Small intestine (tissue), 7 donors: ENCODE results near the gene THEMIS. TPM values are rescaled to one million over a fixed set of nuclear protein-coding genes. Genes with fewer than 3 reads are reported as not detected.

ENCODE experiments used
- DNase-seq, 2 donors: peaks; one replicate each; pipeline versions ENCODE4 v3.0.0 to v3.0.0-alpha.2; 2013
- FAIRE-seq: peaks from 2 replicates; lab custom pipeline; 2012; peaks lifted over from hg19 to GRCh38; lab: Jason Lieb, UNC
- H3K27ac ChIP-seq, 3 donors: one replicate each; pipeline ENCODE4 v1.5.1; 2013; ENCODE audit warnings: low read length in 2 of 3, mild to moderate bottlenecking in 2 of 3, control low read depth in 1 of 3, inconsistent platforms in 1 of 3, low read depth in 1 of 3, moderate library complexity in 1 of 3
- H3K27me3 ChIP-seq, 3 donors: one replicate each; pipeline ENCODE4 v1.6.1; 2013; ENCODE audit warnings: low read length in 3 of 3, inconsistent platforms in 1 of 3; ENCODE audit not compliant: control insufficient read depth in 3 of 3, insufficient read depth in 3 of 3
- H3K36me3 ChIP-seq, 3 donors: one replicate each; pipeline ENCODE4 v1.6.1; 2013; ENCODE audit warnings: low read length in 3 of 3, inconsistent platforms in 1 of 3, low read depth in 1 of 3, mild to moderate bottlenecking in 1 of 3, moderate library complexity in 1 of 3; ENCODE audit not compliant: control insufficient read depth in 3 of 3, insufficient read depth in 2 of 3
- H3K4me1 ChIP-seq, 3 donors: one replicate each; pipeline ENCODE4 v1.6.1; 2013; ENCODE audit warnings: low read length in 2 of 3, inconsistent platforms in 1 of 3, low read depth in 1 of 3, mild to moderate bottlenecking in 1 of 3, moderate library complexity in 1 of 3; ENCODE audit not compliant: control insufficient read depth in 3 of 3, insufficient read depth in 2 of 3
- H3K4me3 ChIP-seq, 3 donors: one replicate each; pipeline ENCODE4 v1.5.1; 2013; ENCODE audit warnings: low read length in 3 of 3, control low read depth in 1 of 3, inconsistent platforms in 1 of 3, low read depth in 1 of 3, mild to moderate bottlenecking in 1 of 3, moderate library complexity in 1 of 3
- H3K9me3 ChIP-seq, 2 donors: one replicate each; pipeline ENCODE4 v1.6.1; 2013; ENCODE audit warnings: low read depth in 1 of 2, low read length in 1 of 2; ENCODE audit not compliant: control insufficient read depth in 2 of 2, insufficient read depth in 1 of 2
- whole genome bisulfite sequencing, 3 donors: extraction: QIAGEN DNeasy Blood & Tissue Kit; methylation state at CpG; one replicate each; pipeline ENCODE4 v1.1.7; 2013; 5-methylcytosine and 5-hydroxymethylcytosine counted together
- polyA plus RNA-seq, 4 donors: library from polyadenylated mRNA; stranded (reverse) in 3 of 4; unstranded in 1 of 4; fragments of 200-250 nt in 3 of 4; fragments of 120-200 nt in 1 of 4; gene quantifications; one replicate each; pipeline versions ENCODE4 v1.2.1 to v1.2.3, GENCODE V29; 2013
- donor health status: healthy with polysubstance abuse.
- donor health status: control.
- donor health status: control.
- donor health status: Bipolar disorder and iron deficiency.
- donor health status: healthy.

Gene THEMIS
- polyA plus RNA-seq, 4 donors, result 0.25 to 1.4 (median 0.64) TPM

DNA sequence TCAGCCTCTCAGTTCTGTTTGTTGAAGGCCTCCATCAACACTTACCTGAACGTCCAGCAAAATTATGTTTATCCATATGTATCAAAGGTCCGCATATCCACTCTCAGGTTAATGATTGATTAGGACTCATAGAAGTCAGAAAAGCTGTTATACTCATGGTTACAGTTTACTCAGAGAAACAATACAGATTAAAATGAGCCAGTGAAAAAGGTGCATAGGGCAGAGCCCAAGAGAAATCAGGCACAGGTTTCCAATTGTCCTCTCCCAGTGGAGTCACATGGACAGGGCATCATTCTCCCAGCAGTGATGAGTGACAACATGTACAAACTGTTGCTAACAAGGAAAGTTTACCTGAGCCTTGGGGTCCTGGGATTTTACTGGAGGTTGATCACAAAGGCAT lies 36.2 kb downstream of the THEMIS start:
- FAIRE-seq, result no peak
- no peaks in the 10 kb centered on the region for H3K36me3 ChIP-seq
- 20 to 57% (median 27%) methylated on average over 2 of the region's 2 CpGs for WGBS, 3 donors
- no peak overlapping the region for H3K4me3 ChIP-seq
- peak; percentile 36 to 40 for DNase-seq
- H3K9me3 ChIP-seq, result no peaks in the 10 kb centered on the region
- no peak overlapping the region for H3K27ac ChIP-seq
- H3K27me3 ChIP-seq, result no peaks in the 10 kb centered on the region
- peaks cover 0 to 5% (median 0%) of the 10 kb centered on the region in 3 donors for H3K4me1 ChIP-seq

DNA sequence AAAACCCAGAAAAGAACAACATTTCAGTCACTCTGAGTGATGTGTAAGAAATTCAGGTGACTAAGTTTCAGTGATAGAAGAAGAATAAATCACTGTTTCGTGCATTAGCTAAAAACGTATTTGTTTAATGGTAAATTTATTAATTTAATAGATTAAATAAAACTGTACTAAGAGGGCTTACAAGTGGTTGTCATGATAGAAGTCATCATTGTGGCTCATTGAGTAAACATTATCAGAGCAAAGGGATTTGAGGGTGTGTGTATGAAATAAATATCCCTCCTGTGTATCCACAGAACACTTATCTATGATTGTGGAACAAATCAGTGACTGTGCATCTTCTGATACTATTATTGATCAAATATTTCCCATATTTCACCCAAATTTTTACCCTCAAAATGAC lies 40.1 kb downstream of the THEMIS start:
- Histone ChIP-seq H3K36me3 (no peaks in the 10 kb centered on the region), H3K4me3 (no peak overlapping the region), H3K27ac (no peak overlapping the region), H3K4me1 (peaks cover 0 to 5% (median 0%) of the 10 kb centered on the region in 3 donors), H3K27me3 (no peaks in the 10 kb centered on the region), H3K9me3 (no peaks in the 10 kb centered on the region)
- FAIRE-seq (no peak), DNase-seq (no peak)
- 86 to 99% (median 90%) methylated on average over 2 of the region's 2 CpGs for WGBS, 3 donors

DNA sequence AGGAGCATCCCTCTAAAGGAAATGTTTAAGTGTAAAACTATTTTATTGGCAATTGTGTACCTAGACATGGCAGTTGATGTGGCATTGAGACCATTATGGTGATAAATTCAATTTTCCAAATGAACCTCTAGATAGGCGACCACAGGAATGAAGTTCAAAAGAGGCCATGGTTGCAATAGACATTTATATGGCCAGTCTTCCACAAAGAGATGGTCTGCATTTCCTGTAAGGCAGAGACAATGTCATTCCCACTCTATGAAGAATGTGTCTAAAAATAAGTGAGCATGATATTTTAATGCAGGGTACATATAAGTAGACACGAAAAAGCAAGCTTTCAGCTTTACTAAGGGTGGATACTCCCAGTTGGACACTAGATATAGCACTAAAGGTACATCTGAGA lies 40.9 kb downstream of the THEMIS start:
- peaks cover 0 to 2% (median 0%) of the 10 kb centered on the region in 3 donors for H3K4me1 ChIP-seq
- H3K27me3 ChIP-seq, result no peaks in the 10 kb centered on the region
- no peak for FAIRE-seq
- no peak overlapping the region for H3K27ac ChIP-seq
- WGBS, 3 donors, result 87 to 96% (median 90%) methylated on average over 2 of the region's 2 CpGs
- no peaks in the 10 kb centered on the region for H3K36me3 ChIP-seq
- no peak overlapping the region for H3K4me3 ChIP-seq
- no peaks in the 10 kb centered on the region for H3K9me3 ChIP-seq
- DNase-seq, result no peak

DNA sequence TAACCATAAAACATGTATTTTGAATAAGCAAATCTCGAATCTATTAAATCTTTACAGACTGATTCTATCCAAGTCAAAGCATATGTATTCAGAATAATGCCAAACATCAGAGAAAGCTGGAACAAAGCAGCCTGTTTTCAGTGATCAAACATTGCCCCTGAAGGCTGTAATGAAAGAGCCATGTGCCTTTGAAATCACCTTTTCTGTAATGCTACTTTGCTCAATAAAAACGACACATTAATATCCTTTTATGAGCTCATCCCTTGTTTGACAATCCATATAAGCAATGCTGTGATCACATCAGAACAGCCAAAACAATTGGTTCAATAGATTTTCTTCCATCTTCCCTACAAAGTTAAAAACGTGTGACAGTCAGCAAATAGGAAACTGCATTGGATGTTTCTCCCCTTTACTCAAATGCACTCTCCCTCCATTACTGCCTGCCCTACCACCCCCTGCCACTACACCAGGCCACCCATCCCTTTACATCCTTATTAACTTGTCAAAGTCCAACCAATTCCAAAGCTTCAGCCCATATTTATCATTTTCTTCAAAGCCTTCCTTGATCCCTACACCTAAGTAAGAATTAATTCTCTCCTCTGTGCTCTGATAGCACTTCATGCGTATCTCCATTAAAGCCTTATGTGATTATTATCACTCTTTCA lies 42.0 kb downstream of the THEMIS start:
- Histone ChIP-seq H3K9me3 (no peaks in the 10 kb centered on the region), H3K36me3 (no peaks in the 10 kb centered on the region), H3K27me3 (no peaks in the 10 kb centered on the region), H3K4me3 (no peak overlapping the region), H3K27ac (no peak overlapping the region), H3K4me1 (no peaks in the 10 kb centered on the region)
- FAIRE-seq, result no peak
- 68 to 75% (median 74%) methylated on average over 4 of the region's 4 CpGs for WGBS, 3 donors
- DNase-seq, result no peak

DNA sequence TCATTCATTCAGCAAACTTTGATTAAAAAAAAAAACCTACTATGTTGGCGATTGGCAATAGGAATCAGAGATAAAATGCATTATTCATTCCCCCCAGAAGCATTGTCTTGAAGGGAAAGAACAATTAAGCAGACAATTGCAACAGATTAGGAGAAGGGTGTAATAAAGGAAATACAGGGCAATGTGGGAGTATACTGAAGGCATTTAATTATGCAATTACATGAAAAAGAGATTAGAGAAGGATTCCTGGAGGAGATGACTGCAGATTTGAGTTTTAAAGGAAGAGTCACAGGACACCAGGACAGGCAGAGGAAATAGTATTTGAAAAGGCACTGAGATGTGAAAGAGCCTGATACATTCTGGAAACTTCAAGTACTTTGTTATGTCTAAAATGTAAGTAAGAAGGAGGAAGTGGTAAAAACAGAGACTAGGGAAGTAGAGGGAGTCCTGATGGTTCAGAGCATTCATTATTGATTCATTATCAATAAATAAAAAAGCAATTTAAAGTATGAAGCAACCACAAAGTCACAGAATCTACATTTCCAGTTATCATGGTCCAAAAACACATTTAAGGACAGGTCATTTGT lies 43.7 kb downstream of the THEMIS start:
- H3K9me3 ChIP-seq, result no peaks in the 10 kb centered on the region
- no peak for FAIRE-seq

DNA sequence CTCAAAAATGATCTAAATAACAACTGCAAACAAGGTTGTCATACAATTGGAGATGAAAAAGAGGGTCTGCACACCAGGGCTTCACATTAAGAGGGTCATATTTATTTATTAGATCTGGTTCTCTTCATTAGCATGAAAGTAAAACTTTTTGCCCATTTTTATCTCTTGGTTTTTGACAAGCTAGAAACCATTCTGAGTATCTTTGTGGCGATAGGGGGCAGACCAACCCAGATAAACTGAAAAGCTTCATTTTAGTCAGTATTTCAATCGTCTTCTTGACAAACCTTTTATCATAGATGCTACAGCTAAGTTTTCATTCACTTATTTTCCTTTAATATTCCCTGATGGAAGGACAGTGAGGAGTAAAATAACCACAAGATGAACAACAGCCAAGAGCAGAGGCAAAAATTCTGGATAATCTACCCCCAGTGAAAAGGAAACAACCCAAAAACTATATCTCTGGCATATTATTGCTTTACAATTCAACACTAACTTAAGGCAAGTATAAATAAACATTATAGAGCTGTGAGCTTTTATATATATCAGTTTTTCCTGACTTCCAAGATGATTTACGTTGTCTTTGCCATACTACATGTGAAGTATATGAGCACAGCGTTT lies 45.2 kb downstream of the THEMIS start:
- FAIRE-seq (no peak), DNase-seq (peak; percentile 16 to 20)
- Histone ChIP-seq H3K27me3 (no peaks in the 10 kb centered on the region), H3K4me1 (no peaks in the 10 kb centered on the region), H3K36me3 (no peaks in the 10 kb centered on the region), H3K4me3 (no peak overlapping the region), H3K27ac (no peak overlapping the region), H3K9me3 (no peaks in the 10 kb centered on the region)
- 27 to 47% (median 39%) methylated on average over 4 of the region's 4 CpGs for WGBS, 3 donors

More for the DNA sequence above, 43.7 kb downstream of the THEMIS start:
- H3K36me3 ChIP-seq, result no peaks in the 10 kb centered on the region
- no peak overlapping the region for H3K4me3 ChIP-seq
- 24 to 66% (median 41%) methylated on average over 1 of the region's 1 CpG for WGBS, 3 donors
- no peaks in the 10 kb centered on the region for H3K4me1 ChIP-seq
- no peaks in the 10 kb centered on the region for H3K27me3 ChIP-seq
- DNase-seq, result no peak
- H3K27ac ChIP-seq, result no peak overlapping the region

DNA sequence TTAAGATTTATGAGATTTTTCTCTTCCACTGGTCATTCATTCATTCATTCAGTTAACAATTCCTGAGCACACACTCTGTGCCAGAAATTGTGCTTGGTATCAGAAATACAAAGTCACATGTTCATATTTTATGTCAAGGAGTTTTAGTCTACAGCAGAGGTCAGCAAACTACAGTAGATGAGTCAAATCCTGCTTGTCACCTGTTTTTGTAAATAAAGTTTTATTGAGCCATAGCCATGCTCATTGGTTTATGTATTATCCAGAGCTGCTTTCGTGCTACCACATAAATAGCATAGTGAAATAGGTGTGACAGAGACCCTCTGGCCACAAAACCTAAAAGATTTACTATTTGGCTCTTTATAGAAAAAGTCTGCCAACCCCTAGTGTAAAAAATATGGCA lies 46.8 kb downstream of the THEMIS start:
- H3K27me3 ChIP-seq, result no peaks in the 10 kb centered on the region
- H3K27ac ChIP-seq, result no peak overlapping the region
- H3K9me3 ChIP-seq, result no peaks in the 10 kb centered on the region
- no peak for DNase-seq
- no peak overlapping the region for H3K4me3 ChIP-seq
- no peaks in the 10 kb centered on the region for H3K4me1 ChIP-seq
- WGBS, 3 donors, result 87 to 92% (median 88%) methylated on average over 1 of the region's 1 CpG
- no peak for FAIRE-seq
- no peaks in the 10 kb centered on the region for H3K36me3 ChIP-seq

GRCh38 chr6:127851197-127851596 lies 49.7 kb downstream of the THEMIS start:
- WGBS, 3 donors, result 92 to 93% (median 93%) methylated on average over 1 of the region's 1 CpG
- no peaks in the 10 kb centered on the region for H3K36me3 ChIP-seq
- DNase-seq (no peak), FAIRE-seq (no peak)
- H3K27ac ChIP-seq, result no peak overlapping the region
- H3K4me1 ChIP-seq, result no peaks in the 10 kb centered on the region
- no peaks in the 10 kb centered on the region for H3K27me3 ChIP-seq
- H3K4me3 ChIP-seq, result no peak overlapping the region
- H3K9me3 ChIP-seq, result no peaks in the 10 kb centered on the region
